Stimulated activated CD4-positive, alpha-beta T cell treated with anti-CD3 and anti-CD28 coated beads, TNF-alpha, amount 100 ng/mL, for 48 hours (primary cell): ENCODE results near the gene COL18A1.

Source experiments
- DNase-seq, 3 donors: peaks; one replicate each; pipeline ENCODE4 v3.0.0-alpha.2; 2020; ENCODE audit warnings: low read depth in 3 of 3

The COL18A1 gene

DNA sequence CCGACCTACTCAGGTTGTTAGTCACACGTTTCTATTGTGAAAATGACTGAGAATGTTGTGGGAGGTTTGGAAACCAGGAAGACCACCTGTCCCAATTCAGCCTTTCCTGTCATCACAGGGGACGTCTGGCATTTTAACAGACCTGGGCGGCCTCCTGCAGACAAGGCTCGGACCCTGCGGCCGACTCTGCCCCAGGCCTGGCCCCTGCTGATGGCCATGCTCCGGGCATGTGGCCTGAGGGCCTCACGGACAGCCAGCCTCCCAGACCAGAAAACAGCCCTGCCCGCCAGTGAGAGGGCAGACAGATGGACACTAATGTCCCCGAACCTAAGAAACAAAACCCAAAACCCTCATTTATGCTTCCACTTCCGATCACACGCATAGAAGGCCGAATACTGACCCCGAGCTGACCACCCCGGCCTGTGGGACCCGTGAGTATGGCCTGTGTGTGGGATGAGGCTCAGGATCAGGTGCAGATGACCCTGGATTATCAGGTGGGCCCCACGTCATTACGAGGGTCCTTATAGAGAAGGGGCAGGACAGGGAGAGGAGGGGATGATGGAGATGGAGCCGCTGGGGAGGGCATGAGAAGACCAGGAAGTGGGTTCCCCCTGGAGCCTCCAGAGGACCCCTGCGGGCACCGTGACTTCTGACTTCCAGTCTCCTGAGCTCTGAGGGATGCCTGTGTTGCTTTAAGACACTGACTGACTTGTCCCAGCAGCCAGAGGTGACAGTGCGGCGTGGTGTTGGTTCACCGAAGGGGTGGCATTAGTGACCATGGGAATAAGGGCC lies 9.6 kb downstream of the COL18A1 start:
- no peak for DNase-seq

DNA sequence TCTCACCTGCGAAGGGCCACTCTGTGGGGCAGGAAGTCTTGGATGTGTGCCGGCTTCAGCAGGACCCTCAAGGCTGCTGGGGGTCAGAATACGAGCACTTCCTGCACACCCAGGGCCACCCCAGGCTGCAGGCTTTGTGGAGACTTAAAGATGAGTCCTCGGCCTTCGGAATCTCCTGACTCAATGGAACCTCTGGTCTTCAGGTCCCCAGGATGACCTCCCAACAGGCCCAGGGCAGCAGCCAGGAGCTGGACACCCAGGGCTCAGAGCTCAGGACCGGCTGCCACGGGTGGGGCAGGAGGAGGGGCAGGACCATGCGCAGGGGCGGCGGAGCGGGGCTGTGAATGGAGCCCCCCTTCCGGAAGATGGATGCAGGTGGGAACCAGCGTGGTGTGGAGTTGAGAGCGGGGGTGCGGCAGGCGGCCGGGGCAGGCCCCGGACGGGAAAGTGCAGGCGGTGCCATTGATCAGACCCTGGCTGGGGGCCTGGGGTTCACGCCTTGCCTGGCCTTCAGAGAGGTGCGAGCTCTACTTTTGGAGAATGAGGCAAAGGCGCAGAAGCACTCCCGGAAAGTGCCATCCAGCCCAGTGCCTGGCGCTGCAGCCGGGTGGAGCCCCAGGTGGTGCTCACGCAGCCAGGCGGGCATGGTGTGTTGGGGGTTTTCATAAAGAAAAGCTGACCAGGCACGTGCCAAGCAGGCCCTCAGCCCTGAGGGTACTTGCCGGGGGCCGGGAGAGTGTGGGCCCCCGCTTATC lies 10.4 kb downstream of the COL18A1 start:
- DNase-seq: no peak

DNA sequence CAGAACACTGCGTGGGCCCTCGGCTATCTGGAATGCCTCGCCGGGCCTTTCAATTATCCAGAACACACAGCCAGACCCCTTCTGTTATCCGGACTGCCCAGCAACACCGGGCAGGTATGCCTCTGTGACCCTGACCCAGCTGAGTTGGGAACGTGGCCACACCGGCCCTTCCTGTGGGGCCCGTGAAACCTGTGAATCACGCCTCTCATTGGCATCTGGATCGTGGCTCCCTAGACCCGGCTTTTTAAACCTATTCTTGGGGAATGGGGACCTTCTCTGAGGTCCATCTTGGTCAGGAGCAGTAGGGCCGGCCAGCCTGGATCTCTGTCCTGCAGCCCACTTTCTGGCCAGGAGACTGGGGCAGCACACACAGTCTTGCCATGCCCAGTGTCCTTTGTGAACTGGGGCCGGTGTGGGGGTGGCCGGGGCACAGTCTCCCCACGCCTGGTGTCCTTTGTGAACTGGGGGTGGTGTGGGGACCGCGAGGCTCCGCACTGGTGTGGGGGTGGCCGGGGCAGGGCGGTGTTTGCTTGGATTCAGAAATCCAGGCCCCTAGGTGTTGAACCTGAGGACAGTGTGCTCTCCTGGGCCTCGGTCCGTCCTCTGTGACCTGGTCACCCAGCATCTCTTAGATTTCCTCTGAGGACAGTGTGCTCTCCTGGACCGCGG lies 11.1 kb downstream of the COL18A1 start:
- DNase-seq: no peak

DNA sequence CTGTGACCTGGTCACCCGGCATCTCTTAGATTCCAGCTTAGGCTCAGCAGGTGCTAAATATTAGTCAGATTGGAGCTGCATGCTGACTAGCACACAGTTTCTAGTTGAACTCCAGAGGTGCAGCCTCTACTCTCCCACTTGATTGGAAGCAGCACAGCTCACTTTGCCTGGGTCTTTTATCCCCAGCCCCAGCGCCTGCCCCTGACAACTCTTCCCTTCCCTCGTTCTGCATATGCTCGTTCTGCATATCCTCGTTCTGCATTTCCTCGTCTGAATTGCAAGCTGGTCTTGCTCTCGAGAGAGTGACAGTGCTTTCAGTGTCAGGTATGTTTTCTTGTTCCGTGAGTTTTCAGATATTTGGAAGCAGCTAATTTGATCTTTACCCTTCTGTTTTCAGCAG lies 11.7 kb downstream of the COL18A1 start:
- DNase-seq: no peak

DNA sequence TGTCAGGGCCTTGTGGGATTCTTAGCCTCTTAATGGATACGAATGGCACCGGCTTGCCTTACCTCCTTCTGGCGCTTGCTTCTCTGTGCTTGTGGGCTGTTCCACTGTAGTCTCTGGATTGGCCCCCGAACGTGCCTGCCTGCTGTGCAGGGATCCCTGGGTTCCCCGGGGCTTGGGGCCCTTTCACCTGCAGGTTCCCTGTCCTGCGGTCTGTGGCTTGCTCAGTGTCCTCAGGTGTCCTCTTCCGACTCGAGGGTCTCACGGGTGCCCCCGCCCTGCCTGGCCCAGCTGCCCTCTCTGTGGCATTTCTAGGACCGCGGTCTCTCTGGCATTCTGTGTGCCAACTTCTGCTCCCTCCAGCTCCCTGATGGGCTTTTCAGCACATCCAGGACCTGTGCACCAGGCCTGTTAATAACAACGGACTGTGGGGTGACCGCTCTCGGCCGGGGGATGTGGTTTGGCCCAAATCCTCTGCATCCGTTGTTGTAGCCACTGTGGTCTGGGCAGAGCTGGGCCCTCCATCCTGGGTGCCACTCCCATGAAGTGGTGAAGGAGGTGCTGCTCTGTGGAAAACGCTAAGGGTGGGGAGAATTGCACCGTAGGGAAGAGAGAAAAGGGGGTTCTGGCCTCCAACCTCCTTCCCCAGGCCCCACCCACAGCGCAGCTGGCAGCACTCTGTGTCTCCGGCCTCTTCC lies 12.4 kb downstream of the COL18A1 start:
- DNase-seq: no peak

DNA sequence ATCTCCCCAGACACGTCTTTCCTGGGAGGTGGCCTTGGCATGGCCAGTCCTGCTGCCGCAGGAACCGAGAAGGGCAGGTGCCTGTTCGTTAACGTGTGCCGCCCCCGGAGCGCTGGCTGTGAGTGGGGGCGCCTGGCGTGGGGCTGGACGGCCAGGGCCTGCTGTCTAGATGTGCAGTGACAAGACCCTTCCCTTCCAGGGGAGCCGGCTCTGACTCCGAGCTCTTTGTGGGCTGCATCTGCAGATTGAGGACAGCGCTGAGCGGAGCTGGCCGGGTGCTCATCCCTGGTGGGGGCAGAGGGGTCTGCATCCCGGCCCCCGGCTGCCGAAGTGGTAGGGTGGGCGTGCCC lies 13.0 kb downstream of the COL18A1 start:
- DNase-seq: no peak

DNA sequence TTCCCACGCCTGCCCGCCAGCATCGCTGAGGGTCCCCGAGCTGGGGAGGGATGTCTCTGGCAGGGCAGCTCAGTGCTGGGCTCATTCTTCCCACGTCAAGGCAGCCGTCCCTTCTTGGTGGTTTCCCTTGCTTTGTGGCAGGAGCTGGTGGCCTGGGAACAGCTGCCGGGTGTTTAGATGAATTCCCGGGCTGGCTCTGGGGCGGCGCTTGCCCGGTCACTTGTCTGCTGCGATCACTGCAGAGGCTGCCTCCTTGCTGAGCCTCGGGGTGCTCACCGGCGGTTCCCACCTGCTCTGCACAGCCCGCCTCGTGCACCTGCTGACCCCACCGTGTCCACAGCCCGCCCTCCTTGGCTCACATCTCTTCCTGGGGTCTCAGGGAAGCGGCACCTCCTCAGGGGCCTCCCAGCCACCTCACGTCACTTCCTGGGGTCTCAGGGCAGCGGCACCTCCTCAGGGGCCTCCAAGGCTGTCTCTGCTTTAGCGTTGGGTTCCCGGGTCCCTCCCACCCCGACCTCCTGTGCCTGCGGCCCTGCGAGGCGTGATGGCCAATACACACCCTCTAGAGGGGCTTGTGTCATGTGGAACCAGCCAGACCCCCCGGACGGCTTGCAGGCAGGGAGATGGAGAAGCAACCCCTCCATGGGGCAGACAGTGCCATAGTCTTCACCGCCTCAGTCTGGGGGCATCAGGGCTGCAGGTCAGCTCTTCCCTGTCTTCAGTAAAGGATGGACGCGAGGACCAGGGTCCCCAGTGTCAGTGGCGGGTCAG lies 13.5 kb downstream of the COL18A1 start:
- no peak for DNase-seq

DNA sequence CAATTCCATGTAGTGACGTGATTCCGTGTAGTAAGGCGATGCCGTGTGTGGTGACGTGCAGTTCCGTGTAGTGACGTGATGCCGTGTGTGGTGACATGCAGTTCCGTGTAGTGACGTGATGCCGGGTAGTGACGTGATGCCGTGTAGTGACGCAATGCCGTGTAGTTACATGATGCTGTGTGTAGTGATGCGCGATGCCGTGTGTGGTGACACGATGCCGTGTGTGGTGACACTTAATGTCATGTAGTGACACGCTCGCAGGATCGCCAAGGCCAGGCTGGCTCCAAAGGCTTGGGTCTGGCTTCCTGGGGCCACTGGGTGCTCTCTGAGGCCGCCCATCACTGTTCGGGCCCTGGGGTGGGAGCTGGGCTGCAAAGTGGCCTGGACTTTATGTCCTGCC lies 14.2 kb downstream of the COL18A1 start:
- DNase-seq: no peak

DNA sequence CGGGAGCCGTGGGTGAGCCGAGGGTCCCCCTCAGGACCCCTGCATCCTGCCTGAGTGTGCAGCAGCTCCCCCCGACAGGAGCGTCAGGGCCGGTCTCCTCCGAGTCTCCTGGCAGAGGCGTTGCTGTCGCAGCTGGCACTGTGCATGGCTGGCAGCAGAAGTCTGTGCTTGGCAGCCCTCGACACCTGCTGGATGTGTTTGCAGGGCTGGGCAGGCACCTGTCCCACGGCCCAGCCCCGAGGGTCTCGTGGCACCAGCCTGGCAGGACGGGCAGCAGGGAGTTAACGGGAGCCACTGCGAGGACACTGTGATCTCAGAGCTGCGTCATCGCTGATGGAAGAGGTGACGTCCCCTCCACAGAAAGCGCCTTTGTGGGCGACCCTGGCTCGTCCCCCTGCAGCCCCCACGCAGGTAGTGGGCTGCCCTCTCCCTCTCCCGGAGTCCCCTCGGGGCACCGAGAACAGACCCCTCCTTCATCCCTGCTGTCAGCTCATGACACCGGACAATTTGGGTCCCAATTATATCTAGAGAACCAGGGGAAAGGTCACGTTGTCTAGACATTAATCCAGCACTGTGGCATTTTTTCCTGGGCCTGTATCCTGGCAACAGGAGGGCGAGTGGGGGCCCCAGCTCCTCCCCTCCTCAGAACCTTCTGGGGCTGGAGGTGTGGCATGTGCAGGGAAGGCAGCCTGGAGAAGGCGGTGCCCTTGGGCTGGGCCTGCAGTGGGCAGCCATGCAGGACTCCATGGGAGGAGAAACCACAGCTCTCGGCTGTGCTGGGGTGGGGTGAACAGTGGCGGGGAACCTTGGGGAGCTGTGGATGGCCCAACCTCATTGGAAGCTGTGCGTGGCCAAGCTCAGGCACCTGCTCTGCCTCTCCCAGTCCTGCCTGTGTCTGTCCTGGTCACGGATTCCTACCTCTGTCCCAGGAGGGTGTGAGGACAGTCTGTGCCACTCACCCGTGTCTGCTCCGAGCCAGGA lies 15.4 kb downstream of the COL18A1 start:
- no peak for DNase-seq

DNA sequence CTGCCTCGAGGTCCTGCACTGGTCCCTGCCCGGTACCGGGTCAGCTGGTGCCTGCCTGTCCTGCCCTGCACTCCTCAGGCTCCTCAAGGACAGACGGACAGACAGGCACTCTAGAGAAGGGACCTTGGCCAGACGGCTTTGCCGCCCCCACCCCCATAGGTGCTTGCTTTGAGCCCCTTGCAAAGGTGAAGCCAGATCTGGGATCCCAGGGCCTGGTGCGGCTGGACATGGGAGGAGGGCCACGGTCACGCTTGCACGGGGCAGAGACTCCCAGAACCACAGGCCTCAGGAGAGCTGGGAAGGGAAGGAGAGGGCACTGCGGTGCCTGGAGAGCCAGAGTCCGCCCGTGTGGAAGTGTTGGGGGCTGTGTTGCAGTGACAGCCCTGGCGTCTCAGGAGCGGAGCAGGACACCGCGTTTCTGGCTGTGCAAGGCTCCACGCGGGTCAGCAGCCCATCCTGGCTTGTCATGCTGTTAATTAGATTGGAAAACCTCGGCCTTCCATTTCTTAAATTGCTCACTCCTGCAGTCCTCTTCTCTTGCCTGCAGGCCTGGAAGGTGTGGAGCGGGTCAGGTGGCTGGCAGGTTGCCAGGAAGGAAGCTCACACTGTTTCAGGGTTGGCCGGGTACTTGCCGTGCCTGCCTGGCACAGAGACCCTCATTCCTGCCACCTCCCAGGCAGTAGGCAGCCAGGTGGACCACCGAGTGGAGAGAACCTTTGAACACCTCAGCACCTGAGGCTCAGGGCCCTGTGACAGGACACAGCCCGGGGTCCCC lies 16.3 kb downstream of the COL18A1 start:
- no peak for DNase-seq

DNA sequence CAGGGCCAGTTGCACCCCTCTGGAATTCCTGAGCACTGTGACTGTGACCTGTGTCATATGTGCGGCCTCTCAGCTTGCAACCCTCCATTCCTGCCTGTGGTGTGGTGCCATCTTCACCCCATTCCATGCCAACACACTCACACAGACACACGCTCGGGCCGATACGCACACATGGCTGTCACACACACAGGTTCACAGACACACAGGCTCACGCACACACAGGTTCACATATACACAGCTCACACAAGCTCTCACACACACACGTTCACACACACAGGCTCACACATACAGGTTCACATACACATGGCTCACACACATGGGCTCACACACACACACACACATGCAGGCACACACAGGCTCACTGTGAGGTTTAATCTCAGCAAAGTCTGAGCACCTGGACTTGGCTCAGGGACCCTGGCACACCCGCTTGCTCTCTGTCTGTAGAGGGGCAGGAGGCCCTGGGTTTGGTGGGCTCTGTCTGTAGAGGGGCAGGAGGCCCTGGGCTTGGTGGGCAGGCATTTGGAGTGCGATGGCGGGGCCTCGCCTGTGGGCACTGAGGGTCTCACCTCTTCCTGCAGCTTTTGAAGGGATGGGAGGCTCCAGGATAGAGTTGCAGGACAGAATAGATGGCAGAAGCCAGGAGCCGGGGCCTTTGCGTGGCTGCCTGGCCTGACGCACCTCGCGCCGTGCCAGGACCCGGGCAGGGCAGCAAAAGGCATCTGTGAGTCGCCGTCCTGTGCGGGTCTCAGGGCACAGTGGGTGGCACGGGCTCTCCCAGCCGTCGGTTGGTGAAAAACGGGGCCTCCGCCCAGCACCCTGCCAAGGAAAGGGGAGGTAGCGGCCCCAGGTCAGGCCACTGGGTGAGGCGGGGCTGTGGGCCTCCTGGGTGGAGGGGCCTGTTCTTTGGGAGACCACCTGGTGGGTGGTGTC lies 17.1 kb downstream of the COL18A1 start:
- DNase-seq: no peak

DNA sequence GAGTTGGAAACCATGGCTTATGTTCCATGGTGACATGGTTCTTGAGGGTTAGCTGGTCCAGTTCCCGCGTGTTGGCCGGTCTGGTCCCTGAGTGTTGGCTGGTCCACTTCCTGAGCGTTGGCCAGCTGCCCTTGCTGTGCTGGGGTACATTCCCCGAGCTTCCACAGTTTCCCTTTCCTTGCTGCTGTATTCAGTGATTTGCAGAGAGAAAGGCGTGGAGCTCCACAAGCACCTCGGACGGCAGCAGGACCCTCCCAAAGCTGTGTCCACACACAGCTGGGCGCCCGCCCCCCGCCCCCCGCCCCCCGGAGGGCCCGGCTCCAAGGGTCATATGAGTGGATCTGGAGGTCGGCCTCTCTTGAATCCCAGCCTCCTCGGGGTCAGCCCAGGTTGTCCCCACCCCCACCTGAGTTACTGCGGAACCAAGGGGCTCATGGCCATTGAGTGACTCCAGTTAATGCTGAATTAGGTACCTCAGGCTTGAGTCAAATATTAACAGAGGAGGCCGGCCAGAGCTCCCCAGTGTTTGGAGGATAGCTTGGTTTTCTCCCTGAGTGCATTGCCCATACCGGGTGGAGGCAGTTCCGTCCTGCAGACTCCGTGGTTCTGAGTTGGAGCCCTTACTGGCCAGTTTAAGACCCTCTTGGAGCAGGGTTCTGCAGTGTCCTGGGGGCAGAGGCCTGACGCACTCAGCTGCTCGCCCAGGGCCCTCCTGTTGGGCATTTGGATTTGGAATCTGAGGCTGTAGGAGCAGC lies 18.4 kb downstream of the COL18A1 start:
- no peak for DNase-seq

DNA sequence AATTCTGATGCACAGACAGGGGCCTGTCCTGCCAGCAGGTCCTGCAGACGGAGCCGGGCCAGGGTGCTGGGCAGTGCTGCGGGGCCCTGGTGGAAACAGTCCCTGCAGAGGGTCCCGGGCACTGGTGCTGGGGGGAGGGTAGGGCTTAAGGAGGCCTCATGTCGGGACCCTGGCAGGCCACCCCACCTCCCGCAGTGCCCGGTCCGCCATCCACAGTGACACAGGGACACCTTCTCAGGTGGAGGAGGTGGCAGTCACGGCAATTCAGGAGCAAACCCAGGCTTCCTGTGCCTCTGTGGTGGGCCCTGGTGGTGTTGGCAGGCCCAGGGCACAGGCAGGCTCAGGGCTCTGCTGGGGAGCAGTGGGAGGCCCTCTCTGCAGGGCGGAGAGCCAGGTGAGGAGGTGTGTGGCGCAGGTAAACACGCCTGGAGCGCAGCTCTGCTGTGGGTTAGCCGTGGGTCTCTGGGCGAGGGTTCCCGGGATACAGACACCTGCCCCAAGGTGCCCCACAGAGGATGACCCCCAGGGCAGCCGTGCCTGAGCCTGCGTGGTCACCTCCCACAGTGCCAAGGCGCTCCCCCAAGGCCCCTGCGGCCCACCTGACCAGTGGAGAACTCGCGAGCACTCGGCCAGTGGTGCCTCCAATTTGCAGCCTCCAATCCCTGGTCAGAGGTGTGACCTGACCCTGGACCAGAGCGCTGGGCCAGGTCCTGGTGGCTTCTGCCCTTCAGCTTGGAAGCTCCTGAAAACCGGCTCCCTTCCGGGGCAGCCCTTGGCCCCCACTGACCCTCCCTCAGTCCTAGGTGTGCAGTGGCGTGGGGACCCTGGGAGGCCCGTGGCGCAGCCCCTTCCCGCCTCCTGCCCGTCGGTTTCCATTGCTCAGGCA lies 19.2 kb downstream of the COL18A1 start:
- no peak for DNase-seq

DNA sequence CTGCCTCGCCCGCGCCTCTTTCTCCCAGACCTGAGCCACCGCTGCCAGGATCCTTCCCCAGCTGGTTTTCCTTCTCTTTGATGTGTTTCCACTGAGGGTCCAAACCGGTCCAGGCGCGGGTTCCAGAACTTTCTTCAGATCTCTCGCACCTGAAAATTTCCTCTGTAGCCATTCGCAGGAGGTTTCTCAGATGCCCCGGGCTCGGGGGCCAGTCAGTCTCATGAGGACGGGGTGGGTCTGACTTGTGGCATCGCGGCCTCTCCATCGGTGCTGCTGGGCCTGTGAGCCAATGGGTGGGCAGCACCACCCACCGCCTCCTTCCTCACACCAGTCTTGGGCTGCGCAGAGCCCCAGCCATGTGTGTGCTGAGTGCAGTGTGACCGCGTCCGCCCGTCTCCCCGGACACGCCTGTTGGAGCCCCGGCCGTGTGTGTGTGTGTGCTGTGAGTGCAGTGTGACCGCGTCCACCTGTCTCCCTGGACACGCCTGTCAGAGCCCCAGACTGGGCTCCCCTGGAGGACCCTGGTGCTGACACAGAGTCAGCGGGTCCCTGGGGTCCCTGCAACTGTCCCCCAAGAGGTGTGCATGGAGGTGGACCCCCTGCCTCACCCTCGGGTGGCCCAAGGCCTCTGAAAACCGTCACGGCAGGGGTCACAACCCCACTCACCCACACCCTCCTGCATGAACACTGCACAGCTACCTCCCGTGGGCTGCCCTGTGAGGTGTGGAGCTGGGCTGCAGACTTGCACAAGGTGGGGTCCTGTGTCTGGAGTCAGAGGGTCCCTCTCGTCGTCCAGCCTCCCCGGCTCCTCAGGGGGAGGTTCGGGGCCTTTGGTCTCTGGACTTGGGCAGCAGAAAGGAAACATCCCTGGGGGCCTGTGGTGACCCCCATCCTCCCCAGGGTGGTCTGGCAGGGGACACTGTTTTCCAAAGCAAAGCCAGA lies 20.2 kb downstream of the COL18A1 start:
- DNase-seq: no peak
